HCT116 (cell line): ENCODE results near the gene SYN1.

Experiments used
- EZH2phosphoT487 ChIP-seq: fragments of 200-600 bp; IDR thresholded peaks from 2 replicates; pipeline ENCODE4 v1.6.1; 2018; ENCODE audit warnings: antibody characterized with exemption, borderline replicate concordance
- POLR2AphosphoS5 ChIP-seq: IDR thresholded peaks from 2 replicates; pipeline ENCODE4 v1.6.1; 2011; ENCODE audit warnings: mild to moderate bottlenecking, low read depth, low read length, moderate library complexity
- TF ChIP-seq, protein P1 (sequence below), 3 experiments: fragments of 200-600 bp in 1 of 3; sonication (generic) in 1 of 3; IDR thresholded peaks in 2 of 3; conservative IDR thresholded peaks in 1 of 3; 2 replicates each; pipeline ENCODE4 v1.5.1; 2012 to 2017; ENCODE audit warnings: low read depth in 2 of 3, low read length in 2 of 3, antibody characterized with exemption in 1 of 3, borderline replicate concordance in 1 of 3, control low read depth in 1 of 3, mild to moderate bottlenecking in 1 of 3, mixed read lengths in 1 of 3, mixed run types in 1 of 3, moderate library complexity in 1 of 3; ENCODE audit not compliant: insufficient read depth in 1 of 3

- TF ChIP-seq EZH2phosphoT487 (no peak), POLR2AphosphoS5 (no peak)
- TF ChIP-seq, protein P1, sequence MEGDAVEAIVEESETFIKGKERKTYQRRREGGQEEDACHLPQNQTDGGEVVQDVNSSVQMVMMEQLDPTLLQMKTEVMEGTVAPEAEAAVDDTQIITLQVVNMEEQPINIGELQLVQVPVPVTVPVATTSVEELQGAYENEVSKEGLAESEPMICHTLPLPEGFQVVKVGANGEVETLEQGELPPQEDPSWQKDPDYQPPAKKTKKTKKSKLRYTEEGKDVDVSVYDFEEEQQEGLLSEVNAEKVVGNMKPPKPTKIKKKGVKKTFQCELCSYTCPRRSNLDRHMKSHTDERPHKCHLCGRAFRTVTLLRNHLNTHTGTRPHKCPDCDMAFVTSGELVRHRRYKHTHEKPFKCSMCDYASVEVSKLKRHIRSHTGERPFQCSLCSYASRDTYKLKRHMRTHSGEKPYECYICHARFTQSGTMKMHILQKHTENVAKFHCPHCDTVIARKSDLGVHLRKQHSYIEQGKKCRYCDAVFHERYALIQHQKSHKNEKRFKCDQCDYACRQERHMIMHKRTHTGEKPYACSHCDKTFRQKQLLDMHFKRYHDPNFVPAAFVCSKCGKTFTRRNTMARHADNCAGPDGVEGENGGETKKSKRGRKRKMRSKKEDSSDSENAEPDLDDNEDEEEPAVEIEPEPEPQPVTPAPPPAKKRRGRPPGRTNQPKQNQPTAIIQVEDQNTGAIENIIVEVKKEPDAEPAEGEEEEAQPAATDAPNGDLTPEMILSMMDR (IDR thresholded peaks at IDR 0.05 in 2 of 3, conservative IDR thresholded peaks at IDR 0.05 in 1 of 3; ENCODE audit: borderline replicate concordance in 1 of 3, insufficient read depth in 1 of 3, low read depth in 2 of 3, low read length in 2 of 3) = no peak
These were observed 28.7 kb upstream of the SYN1 start for GRCh38 chrX:47648376-47648775.
